DOHH2 (cell line): ENCODE results near the gene MCF2L.

Source experiments
- EZH2phosphoT487 ChIP-seq: fragments of 200-600 bp; sonication (generic); IDR thresholded peaks from 2 replicates; pipeline ENCODE4 v1.6.1; 2017; ENCODE audit warnings: borderline replicate concordance, mild to moderate bottlenecking, antibody characterized with exemption, low read length, moderate library complexity, mixed read lengths
- TF ChIP-seq, protein P1 (sequence below): fragments of 200-600 bp; sonication (generic); IDR thresholded peaks from one replicate; pipeline ENCODE4 v1.5.1; 2014; ENCODE audit warnings: antibody characterized with exemption, mild to moderate bottlenecking, low read depth, low read length; ENCODE audit not compliant: poor library complexity, severe bottlenecking

- TF ChIP-seq, protein P1, sequence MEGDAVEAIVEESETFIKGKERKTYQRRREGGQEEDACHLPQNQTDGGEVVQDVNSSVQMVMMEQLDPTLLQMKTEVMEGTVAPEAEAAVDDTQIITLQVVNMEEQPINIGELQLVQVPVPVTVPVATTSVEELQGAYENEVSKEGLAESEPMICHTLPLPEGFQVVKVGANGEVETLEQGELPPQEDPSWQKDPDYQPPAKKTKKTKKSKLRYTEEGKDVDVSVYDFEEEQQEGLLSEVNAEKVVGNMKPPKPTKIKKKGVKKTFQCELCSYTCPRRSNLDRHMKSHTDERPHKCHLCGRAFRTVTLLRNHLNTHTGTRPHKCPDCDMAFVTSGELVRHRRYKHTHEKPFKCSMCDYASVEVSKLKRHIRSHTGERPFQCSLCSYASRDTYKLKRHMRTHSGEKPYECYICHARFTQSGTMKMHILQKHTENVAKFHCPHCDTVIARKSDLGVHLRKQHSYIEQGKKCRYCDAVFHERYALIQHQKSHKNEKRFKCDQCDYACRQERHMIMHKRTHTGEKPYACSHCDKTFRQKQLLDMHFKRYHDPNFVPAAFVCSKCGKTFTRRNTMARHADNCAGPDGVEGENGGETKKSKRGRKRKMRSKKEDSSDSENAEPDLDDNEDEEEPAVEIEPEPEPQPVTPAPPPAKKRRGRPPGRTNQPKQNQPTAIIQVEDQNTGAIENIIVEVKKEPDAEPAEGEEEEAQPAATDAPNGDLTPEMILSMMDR, result no peak
- TF ChIP-seq EZH2phosphoT487, result no peak
Observed at GRCh38 chr13:113093580-113094409, 124.8 kb downstream of the MCF2L start.
